Neural cell (in vitro differentiated cells): Measurements from ENCODE around the gene DPF3.

Source experiments
- EZH2 ChIP-seq: fragments of 200-600, 300-800 bp; shearing (Covaris generic), sonication (generic); IDR thresholded peaks from 2 replicates; pipeline ENCODE4 v1.6.1; 2014; ENCODE audit warnings: antibody characterized with exemption, low read length, borderline replicate concordance, mild to moderate bottlenecking; ENCODE audit not compliant: insufficient read depth, poor library complexity, severe bottlenecking
- POLR2AphosphoS5 ChIP-seq: IDR thresholded peaks from 2 replicates; pipeline ENCODE4 v1.6.1; 2012
- RAD21 ChIP-seq: fragments of 450-650 bp; conservative IDR thresholded peaks from 2 replicates; pipeline ENCODE4 v1.6.1; 2014; ENCODE audit warnings: antibody characterized with exemption, mild to moderate bottlenecking, moderate library complexity
- TAF1 ChIP-seq: IDR thresholded peaks from 2 replicates; pipeline ENCODE4 v1.6.1; 2012; ENCODE audit warnings: low read depth
- TF ChIP-seq, protein P1 (sequence below): fragments of 450-650 bp; IDR thresholded peaks from 2 replicates; pipeline ENCODE4 v1.5.1; 2014; ENCODE audit warnings: antibody characterized with exemption, mild to moderate bottlenecking, moderate library complexity; ENCODE audit not compliant: poor library complexity, severe bottlenecking

DNA sequence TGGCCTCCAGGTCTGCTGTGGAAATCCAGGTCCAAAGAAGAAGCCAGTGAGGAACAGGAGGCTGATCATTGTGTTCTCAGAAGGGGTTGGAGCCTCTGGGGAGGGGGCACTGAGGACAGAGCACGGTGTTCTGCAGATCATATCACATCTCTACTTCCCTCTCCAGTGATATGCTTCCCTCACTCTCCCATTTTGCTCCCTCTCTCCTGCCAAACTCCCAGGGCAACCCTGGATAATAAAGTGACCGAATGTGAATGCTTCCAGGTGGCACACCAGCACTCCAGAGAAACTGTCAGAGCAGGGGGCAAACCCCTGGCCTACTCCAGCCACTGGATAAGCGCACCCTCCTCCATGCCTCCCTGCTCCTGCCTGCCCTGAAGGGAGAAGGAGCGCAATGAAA, 57.8 kb downstream of the DPF3 start:
- TF ChIP-seq RAD21: no peak
- TF ChIP-seq, protein P1, sequence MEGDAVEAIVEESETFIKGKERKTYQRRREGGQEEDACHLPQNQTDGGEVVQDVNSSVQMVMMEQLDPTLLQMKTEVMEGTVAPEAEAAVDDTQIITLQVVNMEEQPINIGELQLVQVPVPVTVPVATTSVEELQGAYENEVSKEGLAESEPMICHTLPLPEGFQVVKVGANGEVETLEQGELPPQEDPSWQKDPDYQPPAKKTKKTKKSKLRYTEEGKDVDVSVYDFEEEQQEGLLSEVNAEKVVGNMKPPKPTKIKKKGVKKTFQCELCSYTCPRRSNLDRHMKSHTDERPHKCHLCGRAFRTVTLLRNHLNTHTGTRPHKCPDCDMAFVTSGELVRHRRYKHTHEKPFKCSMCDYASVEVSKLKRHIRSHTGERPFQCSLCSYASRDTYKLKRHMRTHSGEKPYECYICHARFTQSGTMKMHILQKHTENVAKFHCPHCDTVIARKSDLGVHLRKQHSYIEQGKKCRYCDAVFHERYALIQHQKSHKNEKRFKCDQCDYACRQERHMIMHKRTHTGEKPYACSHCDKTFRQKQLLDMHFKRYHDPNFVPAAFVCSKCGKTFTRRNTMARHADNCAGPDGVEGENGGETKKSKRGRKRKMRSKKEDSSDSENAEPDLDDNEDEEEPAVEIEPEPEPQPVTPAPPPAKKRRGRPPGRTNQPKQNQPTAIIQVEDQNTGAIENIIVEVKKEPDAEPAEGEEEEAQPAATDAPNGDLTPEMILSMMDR: no peak
- no peak for TF ChIP-seq TAF1
- no peak for TF ChIP-seq EZH2
- no peak for TF ChIP-seq POLR2AphosphoS5
